ENCODE data around the gene UBN2. TPM values are rescaled to one million over a fixed set of nuclear protein-coding genes. Genes with fewer than 3 reads are reported as not detected.

Gene UBN2
- total RNA-seq, 6 donors from 2014 or later: 8.1 to 29.3 (median 17.1) TPM

DNA sequence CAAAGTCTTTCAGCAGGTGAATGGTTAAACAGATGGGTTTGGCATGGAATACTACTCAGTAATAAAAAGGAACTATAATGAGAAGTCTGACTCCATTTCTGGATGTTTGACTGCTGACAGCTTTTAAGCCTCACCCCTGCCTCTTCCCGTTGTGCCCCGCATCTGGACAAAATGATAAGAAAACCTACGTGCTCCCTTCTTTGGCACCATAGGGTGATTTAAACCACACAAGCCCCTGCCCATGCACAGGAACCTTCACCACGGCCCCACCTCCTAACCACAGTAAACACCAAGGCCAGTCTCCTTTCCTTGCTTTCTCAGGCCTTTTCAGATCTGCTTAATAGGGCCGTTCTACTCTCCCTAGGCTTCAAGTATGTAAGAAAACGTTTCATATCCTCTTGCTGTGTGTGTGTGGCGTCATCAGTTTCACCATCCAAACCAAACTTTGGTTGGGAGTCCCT, 47.1 kb upstream of the UBN2 start:
- DNase-seq (no peak), ATAC-seq (ENCODE audit: low FRiP score in 2 of 2) (no peak)
- 67 to 78% methylated on average over 7 of the region's 7 CpGs for WGBS, 2 donors
- TF ChIP-seq CTCF (IDR thresholded peaks at IDR 0.05): no peak
- TF ChIP-seq POLR2AphosphoS5 (IDR thresholded peaks at IDR 0.05): no peak
- no peak for TF ChIP-seq POLR2A (IDR thresholded peaks at IDR 0.05)
- TF ChIP-seq EP300 (IDR thresholded peaks at IDR 0.05): no peak
- Histone ChIP-seq H3K36me3 (peaks cover 0 to 24% (median 2%) of the 10 kb centered on the region in 4 donors), H3K4me1 (no peaks in the 10 kb centered on the region), H3K27me3 (no peaks in the 10 kb centered on the region), H3K4me3 (no peak overlapping the region), H3K27ac (no peak overlapping the region), H3K9me3 (no peaks in the 10 kb centered on the region)

DNA sequence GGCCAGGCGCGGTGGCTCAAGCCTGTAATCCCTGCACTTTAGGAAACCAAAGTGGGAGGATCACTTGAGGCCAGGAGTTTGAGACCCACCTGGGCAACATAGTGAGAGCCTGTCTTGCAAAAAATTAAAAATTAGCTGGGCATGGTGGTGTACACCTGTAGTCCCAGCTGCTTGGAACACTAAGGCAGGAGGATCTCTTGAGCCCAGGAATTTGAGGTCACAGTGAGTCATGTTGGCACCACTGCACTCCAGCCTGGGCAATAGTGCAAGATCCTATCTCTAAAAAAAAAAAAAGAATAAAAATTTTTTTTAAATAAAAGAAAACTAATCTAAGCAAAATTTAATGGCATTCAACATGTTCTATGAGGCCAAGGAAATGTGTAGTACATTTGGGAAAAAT, 44.9 kb upstream of the UBN2 start:
- DNase-seq: no peak
- H3K27ac ChIP-seq: no peak overlapping the region
- 96 to 97% methylated on average over 2 of the region's 2 CpGs for WGBS, 2 donors
- H3K36me3 ChIP-seq: peaks cover 0 to 29% (median 2%) of the 10 kb centered on the region in 4 donors
- no peak for ATAC-seq (ENCODE audit: low FRiP score in 2 of 2)
- no peak overlapping the region for H3K4me3 ChIP-seq
- H3K9me3 ChIP-seq: no peaks in the 10 kb centered on the region
- no peaks in the 10 kb centered on the region for H3K27me3 ChIP-seq
- TF ChIP-seq POLR2A (IDR thresholded peaks at IDR 0.05): no peak
- TF ChIP-seq EP300 (IDR thresholded peaks at IDR 0.05): no peak
- no peak for TF ChIP-seq CTCF (IDR thresholded peaks at IDR 0.05)
- H3K4me1 ChIP-seq: no peaks in the 10 kb centered on the region

DNA sequence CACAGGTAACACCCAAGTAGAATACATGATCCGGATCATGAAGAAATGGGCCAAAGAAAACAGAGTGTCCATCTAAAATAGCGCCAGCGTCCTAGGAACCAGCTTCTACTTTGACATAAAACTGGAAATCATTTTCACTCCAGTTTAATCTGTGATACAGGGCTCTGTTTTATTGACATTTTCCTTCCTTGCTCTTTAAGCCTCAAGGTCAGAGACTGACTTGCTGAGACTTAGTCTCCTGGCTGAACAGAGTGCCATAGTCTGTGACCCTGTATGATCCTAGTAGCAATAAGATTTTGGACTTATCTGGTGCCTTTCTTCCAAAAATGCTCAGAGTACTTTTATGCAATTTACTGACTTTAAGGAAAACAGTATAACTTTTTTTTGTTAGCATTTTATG, 41.7 kb upstream of the UBN2 start:
- ATAC-seq (ENCODE audit: low FRiP score in 2 of 2) (no peak), DNase-seq (no peak)
- H3K36me3 ChIP-seq: peaks cover 0 to 10% (median 0%) of the 10 kb centered on the region in 4 donors
- TF ChIP-seq POLR2A (IDR thresholded peaks at IDR 0.05): no peak
- 96 to 98% methylated on average over 3 of the region's 3 CpGs for WGBS, 2 donors
- H3K4me3 ChIP-seq: no peak overlapping the region
- H3K27ac ChIP-seq: no peak overlapping the region
- H3K9me3 ChIP-seq: no peaks in the 10 kb centered on the region
- no peaks in the 10 kb centered on the region for H3K4me1 ChIP-seq
- H3K27me3 ChIP-seq: no peaks in the 10 kb centered on the region

- Histone ChIP-seq H3K9me3 (no peaks in the 10 kb centered on the region), H3K27me3 (no peaks in the 10 kb centered on the region), H3K36me3 (peaks cover 0 to 10% (median 0%) of the 10 kb centered on the region in 4 donors), H3K4me3 (no peak overlapping the region), H3K27ac (no peak overlapping the region), H3K4me1 (no peaks in the 10 kb centered on the region)
- 78 to 87% methylated on average over 3 of the region's 3 CpGs for WGBS, 2 donors
- DNase-seq (no peak), ATAC-seq (ENCODE audit: low FRiP score in 2 of 2) (no peak)
- TF ChIP-seq CTCF (IDR thresholded peaks at IDR 0.05) (no peak), POLR2AphosphoS5 (IDR thresholded peaks at IDR 0.05) (no peak), EP300 (IDR thresholded peaks at IDR 0.05) (no peak), POLR2A (IDR thresholded peaks at IDR 0.05) (no peak)
These were observed 38.9 kb upstream of the UBN2 start for GRCh38 chr7:139192014-139192706.

DNA sequence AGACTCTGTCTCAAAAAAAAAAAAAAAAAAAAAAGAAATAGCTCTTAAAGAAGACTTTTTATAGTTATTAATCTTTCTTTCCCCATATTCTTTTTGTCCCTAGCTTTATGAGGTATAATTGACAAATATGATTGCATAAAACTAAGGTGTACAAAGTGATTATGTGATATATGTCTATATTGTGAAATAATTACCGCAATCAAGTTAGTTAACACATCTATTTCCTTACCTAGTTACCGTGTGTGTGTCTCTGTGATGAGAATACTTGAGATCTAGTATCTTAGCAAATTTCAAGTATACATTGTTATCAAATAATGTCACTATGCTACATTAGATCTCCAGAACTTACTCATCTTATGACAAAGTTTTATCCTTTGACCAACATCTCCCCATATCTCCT, 30.7 kb upstream of the UBN2 start:
- no peak for TF ChIP-seq POLR2A (IDR thresholded peaks at IDR 0.05)
- TF ChIP-seq EP300 (IDR thresholded peaks at IDR 0.05): no peak
- TF ChIP-seq CTCF (IDR thresholded peaks at IDR 0.05): no peak
- TF ChIP-seq POLR2AphosphoS5 (IDR thresholded peaks at IDR 0.05): no peak
- no peak for ATAC-seq (ENCODE audit: low FRiP score in 2 of 2)
- Histone ChIP-seq H3K36me3 (no peaks in the 10 kb centered on the region), H3K4me1 (no peaks in the 10 kb centered on the region), H3K9me3 (peaks cover 0 to 4% (median 1%) of the 10 kb centered on the region in 4 donors), H3K4me3 (no peak overlapping the region), H3K27ac (no peak overlapping the region), H3K27me3 (no peaks in the 10 kb centered on the region)
- DNase-seq: no peak
- WGBS, 2 donors: 79 to 88% methylated on average over 2 of the region's 2 CpGs

All from upper lobe of left lung (tissue), 6 donors.